Fibroblast of lung (primary cell): ENCODE results near the gene EEFSEC.

Experiments
- EZH2 ChIP-seq: IDR thresholded peaks from 2 replicates; pipeline ENCODE4 v1.5.1; 2012; ENCODE audit warnings: low read length, control low read depth, mild to moderate bottlenecking; ENCODE audit errors: missing control alignments
- TF ChIP-seq, protein P1 (sequence below), 2 donors: IDR thresholded peaks in 1 of 2; conservative IDR thresholded peaks in 1 of 2; 1 replicate in 1 of 2; 2 replicates in 1 of 2; pipeline ENCODE4 v1.5.1; 2011 to 2012; ENCODE audit warnings: low read length in 2 of 2, control low read depth in 1 of 2, inconsistent platforms in 1 of 2, low read depth in 1 of 2, mild to moderate bottlenecking in 1 of 2

DNA sequence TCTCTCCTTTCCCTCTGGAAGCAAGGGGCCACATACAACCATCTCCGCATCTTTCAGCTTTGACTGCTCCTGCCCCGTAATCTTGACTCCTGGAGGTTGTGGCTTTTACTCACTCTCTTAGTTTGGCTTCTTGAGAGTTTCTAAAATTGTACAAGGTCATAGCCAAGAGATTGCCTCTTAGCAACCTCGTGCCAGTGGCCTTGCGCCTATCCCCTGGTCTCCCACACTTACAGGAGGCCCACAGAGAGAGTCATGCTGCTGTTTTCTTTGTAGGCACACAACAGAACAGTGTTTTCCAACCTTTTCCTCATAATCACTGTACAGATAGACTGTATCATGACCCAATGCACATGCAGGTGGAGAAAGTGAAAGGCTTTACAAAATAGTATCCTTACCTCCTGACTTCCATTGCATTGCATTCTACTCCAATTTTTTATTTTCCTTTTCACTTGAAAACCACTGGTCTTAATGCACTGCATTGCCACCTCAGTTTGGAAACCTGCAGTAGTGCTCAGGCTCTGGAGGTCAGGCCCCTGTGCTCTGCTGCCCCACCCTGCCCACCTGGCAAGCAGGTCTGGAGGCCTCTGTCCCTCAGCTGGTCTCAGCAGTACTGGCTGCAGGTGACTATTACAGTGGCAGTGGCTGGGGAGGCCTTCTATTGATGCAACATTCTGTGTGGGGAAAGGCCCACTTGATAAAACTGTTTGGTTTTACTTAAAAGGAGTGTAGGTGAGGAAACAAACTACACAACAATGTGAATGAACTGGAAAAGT is 157.2 kb downstream of the EEFSEC start:
- TF ChIP-seq, protein P1, sequence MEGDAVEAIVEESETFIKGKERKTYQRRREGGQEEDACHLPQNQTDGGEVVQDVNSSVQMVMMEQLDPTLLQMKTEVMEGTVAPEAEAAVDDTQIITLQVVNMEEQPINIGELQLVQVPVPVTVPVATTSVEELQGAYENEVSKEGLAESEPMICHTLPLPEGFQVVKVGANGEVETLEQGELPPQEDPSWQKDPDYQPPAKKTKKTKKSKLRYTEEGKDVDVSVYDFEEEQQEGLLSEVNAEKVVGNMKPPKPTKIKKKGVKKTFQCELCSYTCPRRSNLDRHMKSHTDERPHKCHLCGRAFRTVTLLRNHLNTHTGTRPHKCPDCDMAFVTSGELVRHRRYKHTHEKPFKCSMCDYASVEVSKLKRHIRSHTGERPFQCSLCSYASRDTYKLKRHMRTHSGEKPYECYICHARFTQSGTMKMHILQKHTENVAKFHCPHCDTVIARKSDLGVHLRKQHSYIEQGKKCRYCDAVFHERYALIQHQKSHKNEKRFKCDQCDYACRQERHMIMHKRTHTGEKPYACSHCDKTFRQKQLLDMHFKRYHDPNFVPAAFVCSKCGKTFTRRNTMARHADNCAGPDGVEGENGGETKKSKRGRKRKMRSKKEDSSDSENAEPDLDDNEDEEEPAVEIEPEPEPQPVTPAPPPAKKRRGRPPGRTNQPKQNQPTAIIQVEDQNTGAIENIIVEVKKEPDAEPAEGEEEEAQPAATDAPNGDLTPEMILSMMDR (conservative IDR thresholded peaks at IDR 0.05 in 1 of 2, IDR thresholded peaks at IDR 0.05 in 1 of 2; ENCODE audit: low read depth in 1 of 2, low read length in 2 of 2): no peak
- TF ChIP-seq EZH2: no peak
